ENCODE measurements around the gene DNASE1.

Gene DNASE1

GRCh38 chr16:3701531-3701930 is 47.0 kb downstream of the DNASE1 start:
- no peak for DNase-seq

GRCh38 chr16:3702082-3702481 is 47.6 kb downstream of the DNASE1 start:
- DNase-seq = no peak

- DNase-seq = no peak
Observed at GRCh38 chr16:3706253-3707012, 51.9 kb downstream of the DNASE1 start.

Data from NCI-H510A treated with DMSO at 0.1 percent for 48 hours (cell line).